Transverse colon (tissue), 4 donors: ENCODE data around the gene SERP2.

Experiments
- CTCF ChIP-seq, 5 experiments: fragments of 200-600 bp in 3 of 5; fragments of 450-650 bp in 2 of 5; sonication (generic) in 3 of 5; IDR thresholded peaks; 1 replicate in 2 of 5; 2 replicates in 3 of 5; pipeline ENCODE4 v1.5.1; 2016 to 2017; ENCODE audit warnings: antibody characterized with exemption in 5 of 5, inconsistent platforms in 3 of 5, mild to moderate bottlenecking in 2 of 5, moderate library complexity in 1 of 5
- EP300 ChIP-seq: sonication (generic); formaldehyde crosslinking; IDR thresholded peaks from one replicate; pipeline ENCODE4 v1.6.1; 2017; ENCODE audit warnings: antibody characterized with exemption, low read depth
- POLR2A ChIP-seq: fragments of 450-650 bp; IDR thresholded peaks from one replicate; pipeline ENCODE4 v1.6.1; 2016; ENCODE audit warnings: antibody characterized with exemption, mild to moderate bottlenecking, moderate library complexity
- POLR2AphosphoS5 ChIP-seq, 3 donors: sonication (generic); formaldehyde crosslinking; IDR thresholded peaks; one replicate each; pipeline ENCODE4 v1.6.1; 2016; ENCODE audit warnings: antibody characterized with exemption in 3 of 3

- TF ChIP-seq POLR2AphosphoS5 (IDR thresholded peaks at IDR 0.05) (no peak), CTCF (IDR thresholded peaks at IDR 0.05) (no peak), POLR2A (no peak), EP300 (no peak)
These were observed 22.5 kb downstream of the SERP2 start for GRCh38 chr13:44395976-44396694.
